Keratinocyte (primary cell): ENCODE results near the gene SPCS3. TPM values are rescaled to one million over a fixed set of nuclear protein-coding genes. Genes with fewer than 3 reads are reported as not detected.

Experiments used
- DNase-seq: peaks from one replicate; pipeline ENCODE4 v3.0.0-alpha.2; 2011; ENCODE audit warnings: low read depth, missing footprints, low spot score
- FAIRE-seq: peaks from 2 replicates; lab custom pipeline; 2011; peaks lifted over from hg19 to GRCh38; lab: Jason Lieb, UNC
- H2AFZ ChIP-seq: 2 replicates; pipeline ENCODE4 v1.6.0; 2012; ENCODE audit warnings: low read length, control low read depth, inconsistent platforms; ENCODE audit not compliant: control insufficient read depth
- H3K27ac ChIP-seq: 2 replicates; pipeline ENCODE4 v1.5.1; 2011; ENCODE audit warnings: low read length; ENCODE audit not compliant: control insufficient read depth, insufficient read depth
- H3K27me3 ChIP-seq: 3 replicates; pipeline ENCODE4 v1.6.0; 2011; ENCODE audit warnings: low read length; ENCODE audit not compliant: control insufficient read depth, insufficient read depth; ENCODE audit errors: extremely low read depth
- H3K36me3 ChIP-seq, 2 experiments: 2 replicates in 1 of 2; 3 replicates in 1 of 2; pipeline ENCODE4 v1.5.1; 2011; ENCODE audit warnings: low read length in 2 of 2, mild to moderate bottlenecking in 1 of 2; ENCODE audit not compliant: control insufficient read depth in 2 of 2, insufficient read depth in 2 of 2; ENCODE audit errors: extremely low read depth in 1 of 2
- H3K4me1 ChIP-seq: 3 replicates; pipeline ENCODE4 v1.5.1; 2011; ENCODE audit warnings: low read length; ENCODE audit not compliant: control insufficient read depth, insufficient read depth; ENCODE audit errors: extremely low read depth
- H3K4me2 ChIP-seq: 3 replicates; pipeline ENCODE4 v1.6.0; 2011; ENCODE audit warnings: low read depth, low read length; ENCODE audit not compliant: control insufficient read depth, insufficient read depth; ENCODE audit errors: extremely low read depth
- H3K4me3 ChIP-seq, 3 experiments: fragments of 200-600 bp in 1 of 3; sonication (generic) in 1 of 3; 2 replicates in 2 of 3; 3 replicates in 1 of 3; pipeline ENCODE4 v1.5.1; 2011 to 2016; ENCODE audit warnings: low read length in 3 of 3, mild to moderate bottlenecking in 3 of 3, control low read depth in 2 of 3, inconsistent platforms in 1 of 3, low read depth in 1 of 3, mixed read lengths in 1 of 3, mixed run types in 1 of 3, moderate library complexity in 1 of 3; ENCODE audit not compliant: control insufficient read depth in 2 of 3, insufficient read depth in 2 of 3; ENCODE audit errors: extremely low read depth in 1 of 3
- H3K79me2 ChIP-seq: 2 replicates; pipeline ENCODE4 v1.6.0; 2012; ENCODE audit warnings: low read length; ENCODE audit not compliant: control insufficient read depth, insufficient read depth
- H3K9ac ChIP-seq: 3 replicates; pipeline ENCODE4 v1.6.0; 2011; ENCODE audit warnings: low read length; ENCODE audit not compliant: control insufficient read depth, insufficient read depth; ENCODE audit errors: extremely low read depth
- H3K9me1 ChIP-seq: 3 replicates; pipeline ENCODE4 v1.6.0; 2011; ENCODE audit warnings: low read length; ENCODE audit not compliant: control insufficient read depth, insufficient read depth; ENCODE audit errors: extremely low read depth
- H3K9me3 ChIP-seq: 2 replicates; pipeline ENCODE4 v1.5.1; 2012; ENCODE audit warnings: low read depth, low read length; ENCODE audit not compliant: control insufficient read depth
- H4K20me1 ChIP-seq: 3 replicates; pipeline ENCODE4 v1.6.0; 2011; ENCODE audit warnings: low read length; ENCODE audit not compliant: control insufficient read depth, insufficient read depth; ENCODE audit errors: extremely low read depth
- CTCF ChIP-seq, 3 experiments: IDR thresholded peaks in 1 of 3; conservative IDR thresholded peaks in 1 of 3; optimal IDR thresholded peaks in 1 of 3; 2 replicates in 2 of 3; 3 replicates in 1 of 3; pipeline versions ENCODE3 to v1.5.1; 2011; ENCODE audit warnings: low read length in 3 of 3, mild to moderate bottlenecking in 3 of 3, moderate library complexity in 2 of 3, control low read depth in 1 of 3, inconsistent platforms in 1 of 3; ENCODE audit not compliant: insufficient read depth in 2 of 3; ENCODE audit errors: extremely low read depth in 1 of 3
- EZH2 ChIP-seq: IDR thresholded peaks from one replicate; pipeline ENCODE4 v1.6.1; 2012; ENCODE audit warnings: inconsistent platforms, mild to moderate bottlenecking, low read length, moderate library complexity
- dilution Hi-C: fragments of 300-500 bp; cut with MboI; formaldehyde crosslinking; loops from one replicate; pipeline ENCODE4 v1.7.0; 2020; ENCODE audit warnings: low sequenced_read_pairs; ENCODE audit not compliant: extremely low pct_ligation_motif_present
- polyA plus RNA-seq, 5 experiments: library from polyadenylated mRNA; depleted of rRNA in 3 of 5; stranded (reverse) in 3 of 5; stranded (forward) in 1 of 5; unstranded in 1 of 5; fragments of >200 nt; gene quantifications; 1 replicate in 1 of 5; 2 replicates in 3 of 5; 3 replicates in 1 of 5; pipeline versions ENCODE4 v1.2.1 to v1.2.3, GENCODE V29; 2011 to 2012; ENCODE audit warnings: missing spikeins in 2 of 5, low read depth in 1 of 5, low replicate concordance in 1 of 5

Gene SPCS3
- polyA plus RNA-seq, 1 donor (not counting 4 experiments of a cell fraction or from before 2014, with no cell fraction given), result 59.3 TPM

GRCh38 chr4:176273736-176274135 is 46.0 kb upstream of the SPCS3 start:
- Histone ChIP-seq H3K9ac (no peak overlapping the region), H3K4me1 (peaks cover 28% of the 10 kb centered on the region), H3K79me2 (no peaks in the 10 kb centered on the region), H3K27ac (no peak overlapping the region), H3K27me3 (no peaks in the 10 kb centered on the region), H3K4me2 (no peak overlapping the region), H3K9me1 (no peaks in the 10 kb centered on the region), H3K36me3 (no peaks in the 10 kb centered on the region), H3K9me3 (no peaks in the 10 kb centered on the region), H2AFZ (no peak overlapping the region), H4K20me1 (no peaks in the 10 kb centered on the region), H3K4me3 (no peak overlapping the region)
- FAIRE-seq, result no peak
- no peak for DNase-seq
- dilution Hi-C loops, result no loop called here
- no peak for TF ChIP-seq CTCF (optimal IDR thresholded peaks at IDR 0.05 in 1 of 3, IDR thresholded peaks at IDR 0.05 in 1 of 3, conservative IDR thresholded peaks at IDR 0.05 in 1 of 3; ENCODE audit: extremely low read depth in 1 of 3, insufficient read depth in 2 of 3, low read length in 3 of 3)
- TF ChIP-seq EZH2, result no peak

GRCh38 chr4:176274441-176274840 is 45.3 kb upstream of the SPCS3 start:
- Histone ChIP-seq H3K4me3 (no peak overlapping the region), H3K9me1 (no peaks in the 10 kb centered on the region), H3K79me2 (no peaks in the 10 kb centered on the region), H2AFZ (no peak overlapping the region), H3K9ac (no peak overlapping the region), H3K27me3 (no peaks in the 10 kb centered on the region), H4K20me1 (no peaks in the 10 kb centered on the region), H3K36me3 (no peaks in the 10 kb centered on the region), H3K27ac (peak overlapping the region; percentile 38), H3K4me1 (peaks cover 28% of the 10 kb centered on the region), H3K4me2 (peak overlapping the region; percentile 46), H3K9me3 (no peaks in the 10 kb centered on the region)
- dilution Hi-C loops, result no loop called here
- TF ChIP-seq EZH2, result no peak
- no peak for TF ChIP-seq CTCF (optimal IDR thresholded peaks at IDR 0.05 in 1 of 3, IDR thresholded peaks at IDR 0.05 in 1 of 3, conservative IDR thresholded peaks at IDR 0.05 in 1 of 3; ENCODE audit: extremely low read depth in 1 of 3, insufficient read depth in 2 of 3, low read length in 3 of 3)
- DNase-seq (peak; percentile 25), FAIRE-seq (peak; percentile 88)
